ENCODE results near the gene DENND4C.

DNA sequence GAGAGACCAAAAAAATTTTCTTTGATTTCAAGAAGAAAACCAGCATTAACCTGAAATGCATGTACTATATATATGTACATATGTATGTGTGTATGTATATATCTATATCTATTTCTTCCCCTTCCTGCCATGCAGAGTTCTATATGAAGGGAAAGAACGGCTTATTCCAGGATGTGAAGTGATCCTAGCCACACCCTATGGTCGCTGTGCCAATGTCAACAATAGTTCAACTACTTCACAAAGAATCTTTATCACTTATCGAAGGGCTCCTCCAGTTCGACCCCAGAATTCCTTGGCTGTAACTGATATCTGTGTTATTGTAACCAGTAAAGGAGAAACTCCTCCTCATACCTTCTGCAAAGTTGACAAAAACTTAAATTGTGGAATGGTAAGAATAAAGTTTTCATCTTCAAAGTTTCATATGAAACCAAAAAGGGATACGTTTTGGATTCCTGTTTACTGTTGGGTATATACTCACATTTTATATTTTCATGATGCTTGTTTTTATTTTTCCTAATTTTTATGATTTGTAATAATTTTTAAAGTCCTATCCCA, 56.2 kb downstream of the DENND4C start:
- TF ChIP-seq ZNF146 (tag by site-specific recombination; IDR thresholded peaks at IDR 0.05) (no peak), EGR2 (tag by site-specific recombination; IDR thresholded peaks at IDR 0.05; ENCODE audit: low read depth) (no peak), TCF7L2 (IDR thresholded peaks at IDR 0.05; ENCODE audit: borderline replicate concordance, low read depth, low read length) (no peak), OVOL3 (tag by site-specific recombination; IDR thresholded peaks at IDR 0.05) (no peak)
